ENCODE measurements around the gene PTP4A2.
"Not testable (repeated sequence)": the region's sequence is repeated elsewhere in the genome, so short reads cannot be mapped to it uniquely, and the experiment has no call there.

Gene PTP4A2

GRCh38 chr1:31926252-31926651, 11.9 kb downstream of the PTP4A2 start:
- Histone ChIP-seq H3K9ac (ENCODE audit: low read depth, low read length, poor library complexity, severe bottlenecking) (no peak overlapping the region), H3K36me3 (ENCODE audit: insufficient read depth, low read length) (no peaks in the 10 kb centered on the region), H3K27me3 (ENCODE audit: insufficient read depth, low read length, poor library complexity, severe bottlenecking) (no peaks in the 10 kb centered on the region), H3K4me2 (ENCODE audit: low read depth, low read length, poor library complexity, severe bottlenecking) (peak overlapping the region; percentile 57), H2AFZ (ENCODE audit: low read length) (no peak overlapping the region), H3K4me3 (ENCODE audit: low read length, poor library complexity, severe bottlenecking) (no peak overlapping the region), H3K9me3 (ENCODE audit: insufficient read depth, low read depth, low read length) (no peaks in the 10 kb centered on the region), H3K4me1 (ENCODE audit: insufficient read depth, low read length, poor library complexity, severe bottlenecking) (peaks cover 45% of the 10 kb centered on the region), H3F3A (ENCODE audit: low read depth) (no peaks in the 10 kb centered on the region), H4K20me1 (ENCODE audit: insufficient read depth, low read length, poor library complexity, severe bottlenecking) (peaks cover 95% of the 10 kb centered on the region), H3K9me2 (replicated peaks; ENCODE audit: low read depth, low read length) (no peaks in the 10 kb centered on the region), H3K79me2 (ENCODE audit: insufficient read depth, low read length) (peaks cover 100% of the 10 kb centered on the region)
- TF ChIP-seq CTCF (conservative IDR thresholded peaks at IDR 0.05; ENCODE audit: low read length) (no peak), EZH2phosphoT487 (IDR thresholded peaks at IDR 0.05; ENCODE audit: borderline replicate concordance) (no peak)

- not testable (repeated sequence) for H2AFZ ChIP-seq (ENCODE audit: low read length); H3K4me2 ChIP-seq (ENCODE audit: low read depth, low read length, poor library complexity, severe bottlenecking); H3K27me3 ChIP-seq (ENCODE audit: insufficient read depth, low read length, poor library complexity, severe bottlenecking); H3K4me3 ChIP-seq (ENCODE audit: low read length, poor library complexity, severe bottlenecking); H3K9ac ChIP-seq (ENCODE audit: low read depth, low read length, poor library complexity, severe bottlenecking); H3K36me3 ChIP-seq (ENCODE audit: insufficient read depth, low read length); H3K9me3 ChIP-seq (ENCODE audit: insufficient read depth, low read depth, low read length); H3F3A ChIP-seq (ENCODE audit: low read depth); H3K9me2 ChIP-seq (replicated peaks; ENCODE audit: low read depth, low read length)
- H3K4me1 ChIP-seq (ENCODE audit: insufficient read depth, low read length, poor library complexity, severe bottlenecking) = peaks cover 41% of the 10 kb centered on the region
- H4K20me1 ChIP-seq (ENCODE audit: insufficient read depth, low read length, poor library complexity, severe bottlenecking) = peaks cover 95% of the 10 kb centered on the region
- peaks cover 100% of the 10 kb centered on the region for H3K79me2 ChIP-seq (ENCODE audit: insufficient read depth, low read length)
Observed at GRCh38 chr1:31925824-31926223, 12.3 kb downstream of the PTP4A2 start.

DNA sequence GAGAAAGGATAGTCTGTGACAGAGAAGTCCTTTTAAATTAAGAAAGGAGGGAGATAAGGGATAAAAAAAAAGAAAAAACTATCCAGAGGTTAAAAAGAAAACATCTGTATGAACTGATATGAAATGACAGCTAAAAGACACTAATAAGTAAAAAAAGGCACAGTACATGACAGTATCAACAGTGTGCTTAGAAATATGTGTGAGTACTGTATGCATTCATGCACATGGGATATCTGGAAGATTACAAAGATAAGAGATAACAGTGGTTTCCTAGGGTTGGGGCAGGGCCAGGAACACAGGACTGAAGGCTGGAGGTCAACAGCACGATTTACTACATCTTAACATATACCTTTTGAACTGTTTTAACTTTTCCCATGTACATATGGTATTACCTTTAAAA, 13.3 kb downstream of the PTP4A2 start:
- Histone ChIP-seq H3K4me2 (ENCODE audit: low read depth, low read length, poor library complexity, severe bottlenecking) (peak overlapping the region; percentile 5), H4K20me1 (ENCODE audit: insufficient read depth, low read length, poor library complexity, severe bottlenecking) (peaks cover 93% of the 10 kb centered on the region), H3K4me1 (ENCODE audit: insufficient read depth, low read length, poor library complexity, severe bottlenecking) (peaks cover 34% of the 10 kb centered on the region)

More for the DNA sequence above, 13.3 kb downstream of the PTP4A2 start:
- Histone ChIP-seq H3K79me2 (ENCODE audit: insufficient read depth, low read length) (peaks cover 100% of the 10 kb centered on the region), H3K9ac (ENCODE audit: low read depth, low read length, poor library complexity, severe bottlenecking) (no peak overlapping the region), H3K27me3 (ENCODE audit: insufficient read depth, low read length, poor library complexity, severe bottlenecking) (no peaks in the 10 kb centered on the region), H2AFZ (ENCODE audit: low read length) (no peak overlapping the region), H3K4me3 (ENCODE audit: low read length, poor library complexity, severe bottlenecking) (no peak overlapping the region), H3K9me2 (replicated peaks; ENCODE audit: low read depth, low read length) (no peaks in the 10 kb centered on the region), H3K36me3 (ENCODE audit: insufficient read depth, low read length) (no peaks in the 10 kb centered on the region; the same call in 1 of the 2 replicates), H3K9me3 (ENCODE audit: insufficient read depth, low read depth, low read length) (no peaks in the 10 kb centered on the region), H3F3A (ENCODE audit: low read depth) (no peaks in the 10 kb centered on the region)
- TF ChIP-seq CTCF (conservative IDR thresholded peaks at IDR 0.05; ENCODE audit: low read length) (no peak), EZH2phosphoT487 (IDR thresholded peaks at IDR 0.05; ENCODE audit: borderline replicate concordance) (no peak)
